Non-pigmented ciliary epithelial cell (primary cell): ENCODE results near the gene GLI3.

ENCODE experiments used
- DNase-seq: peaks from one replicate; pipeline ENCODE4 v3.0.0-alpha.2; 2010; ENCODE audit warnings: low read depth

GLI3 gene

DNA sequence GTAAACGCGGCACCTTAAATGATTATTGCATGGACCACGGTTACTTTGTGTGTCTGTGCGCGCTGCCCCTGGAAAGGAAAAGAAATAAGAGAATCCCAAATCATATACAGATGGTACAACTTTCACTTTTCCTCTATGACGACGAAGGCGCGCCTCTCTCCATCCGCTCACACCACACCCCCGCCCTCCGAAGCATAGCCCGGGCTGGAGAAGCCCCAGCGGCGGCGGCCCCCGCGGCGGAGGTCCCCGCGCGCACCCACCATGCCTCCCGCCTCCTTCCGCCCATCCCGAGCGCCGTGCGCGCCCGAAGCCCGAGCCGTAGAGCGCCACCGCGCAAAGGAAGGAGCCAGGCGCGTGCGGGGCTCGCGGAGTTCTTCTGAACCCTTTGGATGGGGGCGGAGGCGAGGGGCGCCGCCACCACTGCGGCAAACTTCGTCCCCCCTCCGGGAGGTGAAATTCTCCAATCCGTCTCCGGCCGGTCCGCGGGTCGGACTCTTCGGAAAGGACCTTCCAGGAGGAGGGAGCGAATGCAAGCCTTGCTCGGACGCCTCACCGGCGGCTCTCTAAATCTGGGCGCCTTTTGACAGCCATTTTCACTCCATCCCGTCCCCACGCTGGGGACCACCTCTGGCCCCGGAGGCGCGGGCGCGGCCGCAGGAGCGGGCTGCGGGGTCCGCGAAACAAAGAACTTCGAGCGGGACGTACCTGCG lies 588 bp downstream of the GLI3 start:
- no peak for DNase-seq

DNA sequence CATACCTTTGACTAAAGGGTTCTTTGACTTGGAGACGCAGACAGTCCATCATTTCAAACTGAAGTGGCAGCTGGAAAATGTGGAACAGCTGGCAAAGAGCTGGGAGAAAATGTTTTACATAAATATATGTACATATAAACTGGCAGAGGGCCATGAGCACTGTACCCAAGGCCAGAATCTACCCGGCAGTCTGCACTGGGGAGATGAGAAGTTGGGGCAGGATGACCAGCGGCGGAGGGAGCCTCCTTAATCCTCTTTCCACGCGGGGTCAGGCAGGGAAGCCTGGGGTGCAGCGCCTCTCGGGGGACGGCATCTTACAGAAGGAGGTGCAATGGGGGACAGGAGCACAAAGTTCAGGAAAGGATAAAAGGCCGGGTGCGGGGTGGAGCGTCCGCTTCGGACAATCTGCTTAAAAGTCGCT lies 1.3 kb downstream of the GLI3 start:
- no peak for DNase-seq

- no peak for DNase-seq
These were observed 2.3 kb downstream of the GLI3 start for GRCh38 chr7:42234736-42235135.

- DNase-seq, result no peak
These were observed 3.2 kb downstream of the GLI3 start for GRCh38 chr7:42233695-42234331.

DNA sequence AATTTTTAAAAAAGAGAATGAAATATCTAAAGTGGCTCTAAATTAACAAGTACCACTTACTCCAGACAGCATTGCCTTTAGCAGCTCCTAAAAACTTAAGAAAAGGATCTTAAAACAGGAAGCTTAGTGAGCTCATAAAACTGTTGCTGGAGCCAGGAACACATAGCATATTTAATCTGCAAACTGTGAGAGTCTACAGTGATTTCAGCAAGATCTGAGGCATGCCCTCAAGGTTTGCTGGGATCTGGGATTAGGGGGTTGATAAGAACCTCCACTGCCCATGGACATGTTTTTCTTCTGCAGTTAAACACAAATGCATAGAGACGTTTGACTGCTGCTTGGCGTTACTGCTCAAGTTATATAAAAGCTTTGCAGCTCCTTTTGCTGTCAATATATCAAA lies 3.8 kb downstream of the GLI3 start:
- DNase-seq, result no peak

DNA sequence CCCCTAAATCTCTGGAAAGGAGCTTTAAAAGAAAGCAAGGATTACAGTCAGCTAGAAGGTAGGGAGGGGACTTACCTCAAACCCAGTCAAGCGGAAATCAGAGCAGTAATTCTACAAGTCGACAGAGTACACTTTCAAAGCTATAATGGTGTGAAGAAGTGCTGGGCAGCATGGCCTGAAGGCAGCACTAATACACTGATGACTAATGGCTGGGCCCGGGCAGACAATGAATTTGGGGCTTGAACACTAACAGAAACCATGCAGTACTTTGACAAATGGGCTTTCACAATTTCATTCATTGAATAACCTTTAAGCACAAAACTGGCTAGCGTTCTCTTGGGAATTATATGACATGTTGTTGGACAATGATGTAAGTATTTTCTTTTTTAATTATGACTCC lies 4.7 kb downstream of the GLI3 start:
- no peak for DNase-seq

DNA sequence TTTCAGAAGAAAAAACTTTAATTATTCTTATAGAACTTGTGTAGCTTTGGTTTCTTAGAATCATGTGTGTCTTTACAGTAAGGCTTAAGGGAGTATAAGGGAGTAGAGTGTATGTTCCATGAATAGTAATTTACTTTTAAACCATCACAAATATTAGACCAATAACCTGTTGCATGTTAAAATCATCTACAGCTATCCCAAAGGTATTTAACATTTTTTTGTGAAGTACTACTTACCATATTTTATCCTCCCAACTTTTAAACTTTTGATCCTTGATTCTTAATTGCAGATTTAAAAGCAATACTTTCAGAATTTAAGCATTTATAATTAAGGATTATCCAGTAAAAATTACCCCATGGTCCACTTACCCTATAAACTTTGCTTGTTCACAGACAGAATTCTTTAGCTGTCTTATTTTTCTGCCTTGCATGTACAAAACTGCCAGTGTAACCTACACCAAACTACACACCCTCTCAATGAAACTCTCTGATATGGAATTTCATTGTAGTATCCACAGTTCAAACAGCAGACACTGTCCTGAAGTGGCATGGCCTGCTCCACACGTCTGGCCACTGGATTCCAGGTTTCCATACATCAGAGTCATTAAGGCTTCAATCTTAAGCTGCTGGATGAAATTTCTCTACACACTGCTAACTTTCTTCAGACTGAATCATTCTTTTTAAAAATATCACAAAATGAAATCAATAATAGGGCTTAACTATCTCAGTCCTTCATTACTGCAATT lies 5.8 kb downstream of the GLI3 start:
- no peak for DNase-seq

GRCh38 chr7:42227936-42228591 lies 8.9 kb downstream of the GLI3 start:
- no peak for DNase-seq

DNA sequence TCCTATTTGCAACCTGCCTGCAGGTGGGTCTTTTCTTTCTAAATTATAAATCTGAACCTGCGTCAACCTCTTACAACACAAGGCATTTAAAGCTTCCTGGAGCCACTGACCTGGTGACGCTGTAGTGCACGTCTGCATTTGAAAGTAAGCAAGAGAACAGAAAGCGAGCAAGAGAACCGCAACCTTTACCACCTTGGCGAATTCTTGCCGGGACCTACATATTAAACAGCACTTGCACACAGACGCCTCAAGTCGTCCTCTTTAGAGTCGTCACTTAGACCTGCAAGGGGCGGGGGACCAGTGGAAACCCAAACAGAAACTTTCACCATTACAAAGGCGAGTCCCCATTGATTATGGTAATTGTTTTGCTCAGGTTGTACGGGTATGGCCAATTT lies 9.5 kb downstream of the GLI3 start:
- no peak for DNase-seq

- no peak for DNase-seq
These were observed 10.0 kb downstream of the GLI3 start for GRCh38 chr7:42227021-42227420.

GRCh38 chr7:42226354-42226941 lies 10.6 kb downstream of the GLI3 start:
- DNase-seq, result no peak

DNA sequence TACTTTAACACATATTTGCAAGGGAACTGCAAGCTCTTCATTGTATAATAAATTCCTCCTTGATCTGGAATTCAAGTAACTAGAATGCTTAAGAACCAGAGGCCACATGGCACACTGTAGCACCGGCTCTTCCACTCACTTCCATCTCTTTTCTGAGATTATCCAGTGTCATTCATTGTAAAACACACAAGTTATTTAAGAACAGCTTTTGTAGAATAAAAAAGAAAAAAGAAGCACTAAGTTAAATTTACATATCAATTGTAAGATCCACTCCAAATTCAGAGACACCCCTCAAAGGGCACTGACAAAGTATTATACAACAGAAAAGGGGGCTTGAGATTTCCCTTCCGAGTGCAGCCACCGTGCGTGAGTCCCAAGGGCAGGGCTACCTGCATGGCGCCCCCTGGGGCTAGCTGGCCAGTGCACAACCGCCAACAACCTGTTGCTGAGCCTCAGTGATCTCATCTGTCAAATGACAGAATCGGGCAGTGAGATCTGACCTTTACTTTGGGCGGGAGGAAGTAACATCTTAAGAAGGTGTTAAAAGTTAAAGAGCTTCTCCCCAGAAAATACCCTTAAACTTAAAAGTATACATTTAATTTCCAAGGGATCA lies 12.5 kb downstream of the GLI3 start:
- no peak for DNase-seq

DNA sequence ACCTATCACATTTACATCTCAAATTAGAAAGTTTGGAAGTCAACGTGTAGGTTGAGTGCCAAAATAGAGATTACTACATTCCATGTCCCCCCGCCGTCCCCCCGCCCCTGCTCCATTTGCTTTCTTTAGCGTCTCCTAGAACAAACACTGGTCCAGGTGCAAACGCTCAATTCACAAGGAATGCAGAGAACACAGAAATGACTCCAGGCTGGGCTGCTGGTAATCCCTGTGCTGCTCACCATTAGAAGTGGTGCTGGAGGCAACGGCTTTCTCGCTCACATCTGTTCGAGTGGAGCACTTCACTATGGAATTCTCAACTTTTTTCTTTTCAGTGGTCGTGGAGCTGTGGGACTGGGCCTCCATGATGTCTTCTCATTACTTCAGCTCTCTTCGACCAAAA lies 14.1 kb downstream of the GLI3 start:
- no peak for DNase-seq

DNA sequence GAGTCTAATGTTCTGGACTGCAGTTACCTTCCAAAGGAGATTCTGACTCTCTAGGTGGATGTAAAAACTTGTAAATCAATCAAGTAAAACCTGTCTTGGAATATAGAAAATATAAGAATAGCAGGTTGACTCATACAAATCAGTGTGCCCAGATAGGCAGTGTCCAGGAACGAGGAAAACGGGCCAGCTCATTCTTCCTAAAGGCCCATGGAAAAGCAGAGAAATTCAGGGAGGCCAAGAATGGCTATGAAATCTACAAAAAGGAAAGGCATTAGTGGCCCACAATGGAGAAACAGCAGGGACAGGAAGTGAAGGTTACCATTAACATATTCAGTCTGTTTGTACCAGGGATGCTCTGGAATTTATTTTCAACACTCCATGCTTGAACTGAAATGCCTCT lies 14.9 kb downstream of the GLI3 start:
- DNase-seq, result no peak

DNA sequence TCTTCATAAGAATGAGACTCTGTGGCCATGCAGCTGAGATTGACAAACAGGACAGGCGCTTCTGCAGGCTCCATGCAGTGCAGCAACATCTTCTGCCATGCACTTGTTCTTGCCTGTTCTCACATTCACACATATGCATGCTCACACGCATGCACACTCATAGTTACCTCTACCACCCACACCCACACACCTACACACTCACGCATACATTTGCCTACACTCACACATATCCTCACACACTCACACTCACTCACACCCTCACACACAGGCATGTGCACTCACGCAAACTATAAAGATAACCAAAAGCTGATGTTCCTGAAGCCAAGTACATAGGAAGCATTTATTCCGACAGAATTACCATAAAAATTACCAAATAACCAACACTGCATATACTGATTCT lies 15.7 kb downstream of the GLI3 start:
- no peak for DNase-seq

DNA sequence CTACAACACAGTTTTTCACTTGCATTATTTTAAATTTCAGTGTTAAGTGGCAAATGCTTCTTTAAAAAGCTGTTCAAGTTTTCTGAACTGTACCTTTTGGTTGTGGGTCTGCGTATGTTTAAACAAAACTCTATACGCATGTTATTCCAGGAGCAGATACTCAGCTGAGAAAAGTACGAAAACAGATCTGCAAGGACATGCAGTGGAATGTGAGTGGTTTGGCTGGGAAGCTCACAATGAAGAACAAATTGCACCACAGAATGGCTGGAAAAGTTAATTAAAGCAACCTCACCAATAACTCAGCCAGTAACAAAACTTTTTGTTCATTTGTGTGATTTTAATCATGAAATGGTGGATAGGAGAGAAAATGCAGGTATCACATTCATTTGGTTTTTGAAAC lies 17.6 kb downstream of the GLI3 start:
- DNase-seq, result no peak

DNA sequence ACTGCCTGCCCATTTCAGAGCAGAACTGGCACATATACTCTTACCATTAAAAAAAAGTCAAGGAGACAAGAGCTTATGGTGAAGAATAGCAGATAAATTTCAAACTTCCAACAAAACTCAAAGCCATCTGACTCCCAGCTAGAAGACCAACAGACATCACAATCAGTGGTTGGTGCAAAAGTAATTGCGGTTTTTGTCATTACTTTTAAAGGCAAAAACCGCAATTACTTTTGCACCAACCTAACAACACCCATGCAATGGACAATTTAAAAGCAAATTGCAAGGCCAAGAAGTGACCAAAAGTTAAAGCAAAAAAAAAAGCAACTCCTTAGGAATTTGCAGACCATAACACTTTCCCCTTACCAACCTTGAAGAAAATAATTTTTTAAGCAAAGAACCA lies 18.8 kb downstream of the GLI3 start:
- no peak for DNase-seq

DNA sequence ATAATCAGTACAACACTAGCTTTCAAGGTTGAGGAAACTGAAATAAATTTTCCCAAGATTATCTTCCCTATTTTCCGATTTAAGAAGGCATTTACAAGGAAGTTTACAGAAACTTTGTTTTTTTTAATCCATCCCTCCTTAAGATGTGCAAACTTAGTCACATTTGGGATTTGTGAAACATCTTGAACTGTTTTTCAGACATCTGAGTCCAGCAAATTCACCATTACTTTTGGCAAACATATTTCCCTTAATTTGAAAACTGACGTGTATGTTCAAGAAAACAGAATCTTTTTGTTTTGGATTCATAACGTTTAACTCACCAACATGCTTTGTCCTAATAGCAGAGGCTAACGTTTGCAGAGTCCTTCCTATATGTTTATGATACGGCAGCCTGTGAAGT lies 19.5 kb downstream of the GLI3 start:
- no peak for DNase-seq

DNA sequence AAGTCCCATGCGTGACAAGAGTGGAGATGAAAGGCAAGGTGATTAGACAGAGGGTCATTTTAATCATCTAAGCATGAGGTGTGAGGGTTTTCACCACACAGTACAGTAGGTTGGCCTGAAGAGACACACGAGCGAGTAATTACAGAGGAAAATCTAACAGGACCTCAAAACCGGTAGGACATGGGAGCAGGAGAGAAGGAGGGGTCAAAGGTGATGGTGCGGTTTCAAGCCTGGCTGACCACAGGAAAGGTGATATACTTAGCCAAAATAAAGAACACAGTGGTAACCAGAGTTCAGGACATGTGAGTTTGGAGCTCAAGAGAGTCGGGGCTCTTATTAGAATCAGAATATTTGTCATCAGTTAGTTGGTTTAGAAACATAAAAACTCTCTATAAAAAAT lies 20.0 kb downstream of the GLI3 start:
- no peak for DNase-seq

GRCh38 chr7:42214060-42214679 lies 22.8 kb downstream of the GLI3 start:
- no peak for DNase-seq

- DNase-seq, result no peak
These were observed 23.9 kb downstream of the GLI3 start for GRCh38 chr7:42213093-42213492.
